Adrenal gland (tissue), 5 donors: ENCODE measurements around the gene UHRF1.

ENCODE experiments used
- POLR2A ChIP-seq, 2 donors: fragments of 450-650 bp; IDR thresholded peaks; one replicate each; pipeline ENCODE4 v1.6.1; 2017; ENCODE audit warnings: antibody characterized with exemption in 2 of 2, mild to moderate bottlenecking in 2 of 2, moderate library complexity in 1 of 2
- TF ChIP-seq, protein P1 (sequence below), 6 experiments: fragments of 450-650 bp in 4 of 6; fragments of 200-600 bp in 2 of 6; sonication (generic) in 1 of 6; IDR thresholded peaks; 1 replicate in 5 of 6; 2 replicates in 1 of 6; pipeline versions ENCODE4 v1.5.1 to v1.8.0; 2016 to 2021; ENCODE audit warnings: antibody characterized with exemption in 6 of 6, mild to moderate bottlenecking in 2 of 6, moderate library complexity in 1 of 6
- donor health status: DM: no; HTN: no; CAD: no.

DNA sequence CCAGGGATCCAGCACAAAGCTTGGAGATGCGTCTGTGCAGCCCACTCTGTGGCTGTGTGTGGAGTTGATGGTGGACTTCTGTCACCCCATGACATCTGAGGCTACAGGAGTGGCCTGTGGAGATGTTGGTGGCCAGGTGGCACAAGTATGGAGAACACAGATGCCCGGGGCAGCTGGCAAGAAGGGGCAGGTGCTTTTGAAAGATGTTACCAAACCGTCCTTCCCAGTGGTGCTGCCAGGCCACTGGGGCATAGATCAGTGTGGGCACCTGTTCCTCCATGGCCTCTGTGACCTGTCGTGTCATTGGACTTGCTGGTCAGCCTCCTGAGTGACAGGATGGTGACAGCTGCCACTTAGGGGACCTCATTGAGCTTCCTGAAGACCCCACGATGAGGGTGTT, 95.8 kb downstream of the UHRF1 start:
- TF ChIP-seq, protein P1, sequence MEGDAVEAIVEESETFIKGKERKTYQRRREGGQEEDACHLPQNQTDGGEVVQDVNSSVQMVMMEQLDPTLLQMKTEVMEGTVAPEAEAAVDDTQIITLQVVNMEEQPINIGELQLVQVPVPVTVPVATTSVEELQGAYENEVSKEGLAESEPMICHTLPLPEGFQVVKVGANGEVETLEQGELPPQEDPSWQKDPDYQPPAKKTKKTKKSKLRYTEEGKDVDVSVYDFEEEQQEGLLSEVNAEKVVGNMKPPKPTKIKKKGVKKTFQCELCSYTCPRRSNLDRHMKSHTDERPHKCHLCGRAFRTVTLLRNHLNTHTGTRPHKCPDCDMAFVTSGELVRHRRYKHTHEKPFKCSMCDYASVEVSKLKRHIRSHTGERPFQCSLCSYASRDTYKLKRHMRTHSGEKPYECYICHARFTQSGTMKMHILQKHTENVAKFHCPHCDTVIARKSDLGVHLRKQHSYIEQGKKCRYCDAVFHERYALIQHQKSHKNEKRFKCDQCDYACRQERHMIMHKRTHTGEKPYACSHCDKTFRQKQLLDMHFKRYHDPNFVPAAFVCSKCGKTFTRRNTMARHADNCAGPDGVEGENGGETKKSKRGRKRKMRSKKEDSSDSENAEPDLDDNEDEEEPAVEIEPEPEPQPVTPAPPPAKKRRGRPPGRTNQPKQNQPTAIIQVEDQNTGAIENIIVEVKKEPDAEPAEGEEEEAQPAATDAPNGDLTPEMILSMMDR (IDR thresholded peaks at IDR 0.05): no peak
- TF ChIP-seq POLR2A (IDR thresholded peaks at IDR 0.05): no peak
